ENCODE data around the gene UNC13C.

Gene UNC13C

GRCh38 chr15:54282228-54282836 lies 304.1 kb downstream of the UNC13C start:
- no peak for TF ChIP-seq TEAD4 (IDR thresholded peaks at IDR 0.05)
- no peak for TF ChIP-seq MAX (IDR thresholded peaks at IDR 0.05)
- no peak for TF ChIP-seq EGR1 (IDR thresholded peaks at IDR 0.05)
- no peak for TF ChIP-seq TCF12 (IDR thresholded peaks at IDR 0.05; ENCODE audit: low read depth)
- no peak for TF ChIP-seq YY1 (IDR thresholded peaks at IDR 0.05; ENCODE audit: low read depth)
- TF ChIP-seq EP300 (IDR thresholded peaks at IDR 0.05; ENCODE audit: borderline replicate concordance) = no peak
- TF ChIP-seq REST (IDR thresholded peaks at IDR 0.05; ENCODE audit: low read depth) = no peak
- no peak for TF ChIP-seq TAF1 (IDR thresholded peaks at IDR 0.05; ENCODE audit: low read depth)
- TF ChIP-seq NFIC (IDR thresholded peaks at IDR 0.05) = no peak
- no peak for TF ChIP-seq FOXM1 (IDR thresholded peaks at IDR 0.05; ENCODE audit: borderline replicate concordance, low read depth)
- TF ChIP-seq USF1 (IDR thresholded peaks at IDR 0.05) = no peak
- TF ChIP-seq CEBPB (IDR thresholded peaks at IDR 0.05) = no peak
- no peak for TF ChIP-seq CREB1 (IDR thresholded peaks at IDR 0.05; ENCODE audit: low read depth)
- no peak for TF ChIP-seq RAD21 (IDR thresholded peaks at IDR 0.05; ENCODE audit: low read depth)
- TF ChIP-seq ZBTB7A (IDR thresholded peaks at IDR 0.05; ENCODE audit: low read depth) = no peak

DNA sequence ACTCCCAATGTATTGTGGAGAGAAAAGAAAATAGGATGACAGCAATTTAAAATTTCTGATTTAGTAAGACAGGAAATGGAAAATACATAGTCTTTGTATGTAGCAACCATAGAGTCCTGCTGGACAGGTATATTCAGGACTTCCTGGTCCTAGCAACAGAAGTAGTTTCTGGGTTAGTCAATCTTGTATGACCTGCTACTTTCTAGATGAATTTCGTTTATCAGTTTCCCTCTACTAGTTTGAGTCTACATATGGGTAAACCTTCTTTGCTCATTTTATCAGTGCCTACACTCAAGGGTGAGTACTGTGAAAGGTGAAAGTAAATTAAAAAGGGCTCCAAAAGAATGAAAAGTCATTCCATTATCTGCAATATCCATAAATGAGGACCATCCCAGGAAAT lies 309.8 kb downstream of the UNC13C start:
- no peak for TF ChIP-seq USF1 (IDR thresholded peaks at IDR 0.05)
- no peak for TF ChIP-seq YY1 (IDR thresholded peaks at IDR 0.05; ENCODE audit: low read depth)
- TF ChIP-seq FOXM1 (IDR thresholded peaks at IDR 0.05; ENCODE audit: borderline replicate concordance, low read depth) = no peak
- no peak for TF ChIP-seq RAD21 (IDR thresholded peaks at IDR 0.05; ENCODE audit: low read depth)
- TF ChIP-seq TAF1 (IDR thresholded peaks at IDR 0.05; ENCODE audit: low read depth) = no peak
- no peak for TF ChIP-seq EGR1 (IDR thresholded peaks at IDR 0.05)
- TF ChIP-seq MAX (IDR thresholded peaks at IDR 0.05) = no peak
- TF ChIP-seq TCF12 (IDR thresholded peaks at IDR 0.05; ENCODE audit: low read depth) = no peak
- no peak for TF ChIP-seq TEAD4 (IDR thresholded peaks at IDR 0.05)
- no peak for TF ChIP-seq EP300 (IDR thresholded peaks at IDR 0.05; ENCODE audit: borderline replicate concordance)
- TF ChIP-seq NFIC (IDR thresholded peaks at IDR 0.05) = no peak
- TF ChIP-seq REST (IDR thresholded peaks at IDR 0.05; ENCODE audit: low read depth) = no peak
- no peak for TF ChIP-seq CREB1 (IDR thresholded peaks at IDR 0.05; ENCODE audit: low read depth)
- no peak for TF ChIP-seq CEBPB (IDR thresholded peaks at IDR 0.05)
- no peak for TF ChIP-seq ZBTB7A (IDR thresholded peaks at IDR 0.05; ENCODE audit: low read depth)

GRCh38 chr15:54289590-54290136 lies 311.4 kb downstream of the UNC13C start:
- TF ChIP-seq EGR1 (IDR thresholded peaks at IDR 0.05) (no peak), TEAD4 (IDR thresholded peaks at IDR 0.05) (no peak), TAF1 (IDR thresholded peaks at IDR 0.05; ENCODE audit: low read depth) (no peak), YY1 (IDR thresholded peaks at IDR 0.05; ENCODE audit: low read depth) (no peak), MAX (IDR thresholded peaks at IDR 0.05) (no peak), EP300 (IDR thresholded peaks at IDR 0.05; ENCODE audit: borderline replicate concordance) (no peak), RAD21 (IDR thresholded peaks at IDR 0.05; ENCODE audit: low read depth) (no peak), NFIC (IDR thresholded peaks at IDR 0.05) (no peak), TCF12 (IDR thresholded peaks at IDR 0.05; ENCODE audit: low read depth) (no peak), CEBPB (IDR thresholded peaks at IDR 0.05) (no peak), ZBTB7A (IDR thresholded peaks at IDR 0.05; ENCODE audit: low read depth) (no peak), REST (IDR thresholded peaks at IDR 0.05; ENCODE audit: low read depth) (no peak)

DNA sequence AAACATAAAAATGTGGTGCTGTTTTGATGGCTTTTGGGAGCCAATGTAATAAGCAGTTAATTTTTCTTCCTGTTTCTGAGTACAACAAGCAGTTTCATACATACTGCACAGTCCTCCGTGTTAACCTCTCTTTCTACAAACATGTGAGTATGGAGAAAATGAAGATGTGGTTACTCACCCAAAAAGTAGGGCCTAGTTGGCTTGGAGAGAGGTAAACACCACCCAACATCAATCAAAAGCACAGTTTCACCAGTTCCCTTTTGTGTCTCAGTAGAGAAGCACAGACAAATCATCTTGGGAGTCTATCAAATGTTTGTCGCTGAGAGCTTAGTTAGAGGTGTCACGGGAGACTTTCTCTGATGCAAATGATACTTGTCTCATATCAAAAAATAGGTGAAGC lies 320.2 kb downstream of the UNC13C start:
- no peak for TF ChIP-seq TCF12 (IDR thresholded peaks at IDR 0.05; ENCODE audit: low read depth)

All from Ishikawa (cell line).